Panc1 (cell line): Measurements from ENCODE around the gene UNCX. TPM values are rescaled to one million over a fixed set of nuclear protein-coding genes. Genes with fewer than 3 reads are reported as not detected.

Experiments
- ATAC-seq: fragments of 200-7000 bp; cut with Tn5 transposase; 2 replicates; pipeline ENCODE4 v1.9.1; 2020; ENCODE audit warnings: mild to moderate bottlenecking, moderate library complexity
- BruUV-seq: library from RNA; stranded (reverse); fragments of 400-500 nt; replicated peaks from 2 replicates; lab custom pipeline; 2021; lab: Mats Ljungman, UMichigan
- CTCF ChIA-PET: fragments of 300-600 bp; sonication (Branson Sonifier 250); formaldehyde crosslinking; loops from one replicate; lab custom pipeline; 2022; ENCODE audit warnings: antibody characterized with exemption; lab: Charles Lee
- POLR2A ChIA-PET: fragments of 300-600 bp; sonication (Branson Sonifier 250); formaldehyde crosslinking; loops from one replicate; lab custom pipeline; 2022; ENCODE audit warnings: antibody characterized with exemption; lab: Charles Lee
- DNase-seq: peaks from one replicate; pipeline ENCODE4 v3.0.0-alpha.2; 2010; ENCODE audit warnings: low read depth, low spot score
- H3K27ac ChIP-seq: 2 replicates; pipeline ENCODE4 v1.5.1; 2011; ENCODE audit warnings: mild to moderate bottlenecking, low read length, inconsistent platforms
- H3K27me3 ChIP-seq: fragments of 200-500 bp; sonication (Bioruptor generic); 2 replicates; pipeline ENCODE4 v1.6.0; 2014; ENCODE audit warnings: low read length, inconsistent platforms; ENCODE audit not compliant: control insufficient read depth, insufficient read depth
- H3K36me3 ChIP-seq: fragments of 200-500 bp; sonication (Bioruptor generic); 2 replicates; pipeline ENCODE4 v1.5.1; 2014; ENCODE audit warnings: inconsistent platforms, mild to moderate bottlenecking, low read length, moderate library complexity; ENCODE audit not compliant: control insufficient read depth, insufficient read depth
- H3K4me1 ChIP-seq: 2 replicates; pipeline ENCODE4 v1.5.1; 2011; ENCODE audit warnings: inconsistent platforms, mild to moderate bottlenecking, low read length, moderate library complexity; ENCODE audit not compliant: control insufficient read depth, insufficient read depth
- H3K4me3 ChIP-seq, 2 experiments: 2 replicates each; pipeline ENCODE4 v1.5.1; 2011 to 2012; ENCODE audit warnings: low read depth in 2 of 2, low read length in 2 of 2, mild to moderate bottlenecking in 2 of 2, inconsistent platforms in 1 of 2, moderate library complexity in 1 of 2
- H3K9me3 ChIP-seq: fragments of 200-500 bp; sonication (Bioruptor generic); 2 replicates; pipeline ENCODE4 v1.5.1; 2014; ENCODE audit warnings: low read depth, mild to moderate bottlenecking, inconsistent platforms, low read length, moderate library complexity; ENCODE audit not compliant: control insufficient read depth, insufficient read depth
- POLR2AphosphoS5 ChIP-seq: IDR thresholded peaks from 2 replicates; pipeline ENCODE4 v1.6.1; 2012; ENCODE audit warnings: mild to moderate bottlenecking, low read depth, low read length, moderate library complexity
- SIN3A ChIP-seq: IDR thresholded peaks from 2 replicates; pipeline ENCODE4 v1.6.1; 2012; ENCODE audit warnings: low read depth, mild to moderate bottlenecking, low read length, moderate library complexity, borderline replicate concordance; ENCODE audit not compliant: insufficient read depth
- TCF7L2 ChIP-seq: IDR thresholded peaks from 2 replicates; pipeline ENCODE4 v1.6.1; 2011; ENCODE audit warnings: mild to moderate bottlenecking, low read depth, low read length, inconsistent platforms
- in situ Hi-C: cut with HindIII; loops from 2 replicates; pipeline ENCODE4 v1.10.0; 2016; ENCODE audit warnings: low sequenced_read_pairs, low pct_unique_long_range_greater_than_20kb
- intact Hi-C: fragments of 100-400 bp; cut with micrococcal nuclease; formaldehyde crosslinking; loops from one replicate; pipeline ENCODE4 v1.10.0; 2022; ENCODE audit not compliant: unreplicated experiment
- total RNA-seq: library from RNA; stranded (reverse); gene quantifications from one replicate; pipeline ENCODE4 v1.2.1, GENCODE V29; 2021; ENCODE audit not compliant: unreplicated experiment
- TF ChIP-seq, protein P1 (sequence below), 2 experiments: IDR thresholded peaks; 2 replicates each; pipeline ENCODE4 v1.6.1; 2011 to 2012; ENCODE audit warnings: low read depth in 2 of 2, control low read depth in 1 of 2, low read length in 1 of 2, mild to moderate bottlenecking in 1 of 2, moderate library complexity in 1 of 2; ENCODE audit not compliant: insufficient read depth in 1 of 2
- TF ChIP-seq, protein P2 (sequence below): fragments of 450-650 bp; IDR thresholded peaks from 2 replicates; pipeline ENCODE4 v1.5.1; 2017; ENCODE audit warnings: mild to moderate bottlenecking

The UNCX gene
- total RNA-seq, 1 experiment from 2014 or later, result not detected

DNA sequence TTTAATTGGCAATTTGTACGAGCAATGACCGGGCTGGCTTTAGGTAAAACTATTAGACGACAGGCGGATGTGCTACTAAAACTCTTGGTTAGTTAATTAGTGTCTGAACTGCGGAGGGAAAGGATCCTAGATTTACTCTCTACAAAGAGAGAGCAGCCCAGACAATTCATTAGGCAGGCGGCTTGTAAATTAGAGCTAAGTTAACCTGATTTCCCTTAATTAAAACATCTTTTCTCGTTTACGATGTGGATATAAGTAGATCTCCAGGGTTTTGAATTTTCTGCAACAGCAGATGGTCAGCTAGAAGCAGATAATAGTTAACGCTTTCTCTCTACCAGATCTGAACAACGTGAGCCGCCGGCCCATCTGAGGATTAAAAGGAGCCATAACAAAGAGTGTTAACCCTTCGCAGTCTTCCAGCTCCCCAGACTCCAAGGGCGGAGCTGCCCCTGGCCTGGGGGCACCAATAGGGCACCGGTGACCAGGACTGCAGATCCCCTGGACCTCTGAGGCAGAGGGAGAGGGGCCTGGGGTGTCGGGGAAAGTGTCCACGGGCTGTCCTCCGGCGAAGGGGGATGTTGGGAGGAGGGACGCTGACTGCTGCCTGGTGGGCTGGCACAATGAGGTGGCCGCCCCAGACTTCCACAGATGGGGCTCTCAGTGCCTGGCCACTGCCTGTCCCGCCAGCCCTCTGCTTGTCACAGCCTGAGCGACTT, 6.3 kb upstream of the UNCX start:
- ChIA-PET POLR2A (no interaction called here), CTCF (interaction anchor here (0.8 to 1.2 kb wide), 2 partner anchors 43 to 186 kb away, joined by 3 read pairs; no protein-coding TSS in a partner anchor)
- Histone ChIP-seq H3K4me3 (no peak overlapping the region), H3K27ac (no peak overlapping the region), H3K9me3 (no peaks in the 10 kb centered on the region), H3K27me3 (no peaks in the 10 kb centered on the region), H3K36me3 (no peaks in the 10 kb centered on the region), H3K4me1 (no peaks in the 10 kb centered on the region; the same call in 1 of the 2 replicates)
- intact Hi-C loops (loop anchor here (10.0 kb wide), 1 partner anchor 148 kb away; no protein-coding TSS in a partner anchor), in situ Hi-C loops (no loop called here)
- ATAC-seq, result no peak
- BruUV-seq, result no TSS peak
- no peak for TF ChIP-seq TCF7L2
- TF ChIP-seq SIN3A, result no peak
- TF ChIP-seq, protein P1, sequence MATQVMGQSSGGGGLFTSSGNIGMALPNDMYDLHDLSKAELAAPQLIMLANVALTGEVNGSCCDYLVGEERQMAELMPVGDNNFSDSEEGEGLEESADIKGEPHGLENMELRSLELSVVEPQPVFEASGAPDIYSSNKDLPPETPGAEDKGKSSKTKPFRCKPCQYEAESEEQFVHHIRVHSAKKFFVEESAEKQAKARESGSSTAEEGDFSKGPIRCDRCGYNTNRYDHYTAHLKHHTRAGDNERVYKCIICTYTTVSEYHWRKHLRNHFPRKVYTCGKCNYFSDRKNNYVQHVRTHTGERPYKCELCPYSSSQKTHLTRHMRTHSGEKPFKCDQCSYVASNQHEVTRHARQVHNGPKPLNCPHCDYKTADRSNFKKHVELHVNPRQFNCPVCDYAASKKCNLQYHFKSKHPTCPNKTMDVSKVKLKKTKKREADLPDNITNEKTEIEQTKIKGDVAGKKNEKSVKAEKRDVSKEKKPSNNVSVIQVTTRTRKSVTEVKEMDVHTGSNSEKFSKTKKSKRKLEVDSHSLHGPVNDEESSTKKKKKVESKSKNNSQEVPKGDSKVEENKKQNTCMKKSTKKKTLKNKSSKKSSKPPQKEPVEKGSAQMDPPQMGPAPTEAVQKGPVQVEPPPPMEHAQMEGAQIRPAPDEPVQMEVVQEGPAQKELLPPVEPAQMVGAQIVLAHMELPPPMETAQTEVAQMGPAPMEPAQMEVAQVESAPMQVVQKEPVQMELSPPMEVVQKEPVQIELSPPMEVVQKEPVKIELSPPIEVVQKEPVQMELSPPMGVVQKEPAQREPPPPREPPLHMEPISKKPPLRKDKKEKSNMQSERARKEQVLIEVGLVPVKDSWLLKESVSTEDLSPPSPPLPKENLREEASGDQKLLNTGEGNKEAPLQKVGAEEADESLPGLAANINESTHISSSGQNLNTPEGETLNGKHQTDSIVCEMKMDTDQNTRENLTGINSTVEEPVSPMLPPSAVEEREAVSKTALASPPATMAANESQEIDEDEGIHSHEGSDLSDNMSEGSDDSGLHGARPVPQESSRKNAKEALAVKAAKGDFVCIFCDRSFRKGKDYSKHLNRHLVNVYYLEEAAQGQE (IDR thresholded peaks at IDR 0.05; ENCODE audit: insufficient read depth in 1 of 2, low read depth in 2 of 2, low read length in 1 of 2), result no peak
- TF ChIP-seq, protein P2, sequence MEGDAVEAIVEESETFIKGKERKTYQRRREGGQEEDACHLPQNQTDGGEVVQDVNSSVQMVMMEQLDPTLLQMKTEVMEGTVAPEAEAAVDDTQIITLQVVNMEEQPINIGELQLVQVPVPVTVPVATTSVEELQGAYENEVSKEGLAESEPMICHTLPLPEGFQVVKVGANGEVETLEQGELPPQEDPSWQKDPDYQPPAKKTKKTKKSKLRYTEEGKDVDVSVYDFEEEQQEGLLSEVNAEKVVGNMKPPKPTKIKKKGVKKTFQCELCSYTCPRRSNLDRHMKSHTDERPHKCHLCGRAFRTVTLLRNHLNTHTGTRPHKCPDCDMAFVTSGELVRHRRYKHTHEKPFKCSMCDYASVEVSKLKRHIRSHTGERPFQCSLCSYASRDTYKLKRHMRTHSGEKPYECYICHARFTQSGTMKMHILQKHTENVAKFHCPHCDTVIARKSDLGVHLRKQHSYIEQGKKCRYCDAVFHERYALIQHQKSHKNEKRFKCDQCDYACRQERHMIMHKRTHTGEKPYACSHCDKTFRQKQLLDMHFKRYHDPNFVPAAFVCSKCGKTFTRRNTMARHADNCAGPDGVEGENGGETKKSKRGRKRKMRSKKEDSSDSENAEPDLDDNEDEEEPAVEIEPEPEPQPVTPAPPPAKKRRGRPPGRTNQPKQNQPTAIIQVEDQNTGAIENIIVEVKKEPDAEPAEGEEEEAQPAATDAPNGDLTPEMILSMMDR, result no peak
- TF ChIP-seq POLR2AphosphoS5, result no peak
- DNase-seq, result no peak

DNA sequence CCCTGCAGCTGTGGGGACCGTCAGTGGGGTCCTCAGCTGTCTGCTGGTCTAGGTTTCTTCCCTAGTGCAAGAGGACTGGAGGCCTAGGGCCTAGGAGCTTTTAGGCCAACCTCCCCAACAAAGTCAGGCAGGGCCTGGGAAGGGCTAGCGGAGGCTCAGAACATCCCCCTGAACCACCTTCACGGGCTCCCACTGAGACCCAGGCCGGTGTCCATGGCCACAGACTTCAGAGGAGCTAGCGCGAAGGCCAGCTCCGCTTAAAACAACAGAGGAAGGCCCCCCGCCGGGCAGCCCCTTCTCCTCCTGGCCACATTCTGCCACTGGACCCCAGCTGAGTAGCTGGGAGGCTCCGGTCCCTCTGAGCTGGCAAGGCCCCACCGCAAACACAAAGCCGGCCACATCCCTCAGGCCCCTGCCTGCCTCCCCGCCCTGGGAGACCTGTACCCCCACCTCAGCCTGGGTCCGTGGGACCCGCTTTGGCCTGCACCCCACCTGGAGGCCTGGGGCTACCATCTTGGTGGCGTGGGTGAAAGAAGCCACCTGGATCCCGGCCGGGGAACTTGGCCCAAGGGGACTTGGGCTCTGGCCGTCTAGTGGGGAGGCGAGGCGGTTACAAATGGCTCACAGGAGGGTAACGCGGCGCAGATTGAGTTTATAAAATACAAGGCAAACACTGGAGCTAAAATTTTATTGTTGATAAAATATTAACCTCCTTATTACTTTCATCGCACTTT, 5.4 kb upstream of the UNCX start:
- no peak overlapping the region for H3K27ac ChIP-seq
- H3K4me1 ChIP-seq, result peaks cover 3% of the 10 kb centered on the region
- no TSS peak for BruUV-seq
- ATAC-seq, result no peak
- ChIA-PET CTCF (interaction anchor here (0.5 to 1.2 kb wide), 3 partner anchors 44 to 204 kb away, joined by 3 to 4 read pairs (median 3); no protein-coding TSS in a partner anchor), POLR2A (no interaction called here)
- no peaks in the 10 kb centered on the region for H3K9me3 ChIP-seq
- peaks cover 5% of the 10 kb centered on the region for H3K27me3 ChIP-seq
- no peaks in the 10 kb centered on the region for H3K36me3 ChIP-seq
- TF ChIP-seq, protein P2, result no peak
- no peak for TF ChIP-seq SIN3A
- no peak overlapping the region for H3K4me3 ChIP-seq
- in situ Hi-C loops (no loop called here), intact Hi-C loops (loop anchor here (10.0 kb wide), 1 partner anchor 148 kb away; no protein-coding TSS in a partner anchor)
- DNase-seq, result no peak
